IMR-90 (cell line): ENCODE measurements around the gene ZNF236. TPM values are rescaled to one million over a fixed set of nuclear protein-coding genes. Genes with fewer than 3 reads are reported as not detected.

Source experiments
- ATAC-seq: fragments of 200-7000 bp; cut with Tn5 transposase; 2 replicates; pipeline ENCODE4 v1.9.1; 2020; ENCODE audit warnings: low read depth, mild to moderate bottlenecking, moderate library complexity
- BruUV-seq: library from RNA; stranded (reverse); fragments of 400-500 nt; replicated peaks from 2 replicates; lab custom pipeline; 2021; lab: Mats Ljungman, UMichigan
- CTCF ChIA-PET: fragments of 300-600 bp; formaldehyde crosslinking; extraction: SDS; loops from one replicate; lab custom pipeline; 2021; ENCODE audit warnings: antibody characterized with exemption; lab: Yijun Ruan, JAX
- POLR2A ChIA-PET: fragments of 300-600 bp; sonication (Branson Sonifier 250); formaldehyde crosslinking; loops from one replicate; lab custom pipeline; 2022; ENCODE audit warnings: antibody characterized with exemption; ENCODE audit not compliant: unreplicated experiment; lab: Charles Lee
- DNase-seq: peaks from one replicate; pipeline ENCODE4 v3.0.0; 2013
- H2AFZ ChIP-seq: replicated peaks from 2 replicates; pipeline ENCODE3; 2013; ENCODE audit warnings: low read length, mild to moderate bottlenecking; ENCODE audit not compliant: poor library complexity
- H2AK5ac ChIP-seq: 2 replicates; pipeline ENCODE4 v1.6.1; 2013; ENCODE audit warnings: low read depth, low read length, inconsistent platforms
- H2AK9ac ChIP-seq: replicated peaks from 2 replicates; pipeline ENCODE3; 2013; ENCODE audit warnings: mild to moderate bottlenecking, low read depth, low read length, moderate library complexity; ENCODE audit not compliant: poor library complexity
- H2BK120ac ChIP-seq: 2 replicates; pipeline ENCODE4 v1.6.1; 2013; ENCODE audit warnings: low read depth, low read length, inconsistent platforms
- H2BK15ac ChIP-seq: 3 replicates; pipeline ENCODE4 v1.6.1; 2013; ENCODE audit warnings: low read depth, low read length, inconsistent platforms
- H2BK20ac ChIP-seq: 2 replicates; pipeline ENCODE4 v1.6.1; 2013; ENCODE audit warnings: low read depth, mild to moderate bottlenecking, inconsistent platforms, low read length, moderate library complexity
- H2BK5ac ChIP-seq: 2 replicates; pipeline ENCODE4 v1.6.1; 2013; ENCODE audit warnings: mild to moderate bottlenecking, low read depth, low read length, inconsistent platforms; ENCODE audit not compliant: poor library complexity, severe bottlenecking
- H3K14ac ChIP-seq: replicated peaks from 2 replicates; pipeline ENCODE4 v1.6.1; 2013; ENCODE audit warnings: low read depth, low read length, inconsistent platforms
- H3K18ac ChIP-seq: 2 replicates; pipeline ENCODE4 v1.6.1; 2013; ENCODE audit warnings: low read depth, low read length, control low read depth
- H3K23ac ChIP-seq: 2 replicates; pipeline ENCODE4 v1.6.1; 2013; ENCODE audit warnings: low read depth, low read length, inconsistent platforms
- H3K27ac ChIP-seq: 2 replicates; pipeline ENCODE4 v1.5.1; 2013; ENCODE audit warnings: mild to moderate bottlenecking, control low read depth, low read length; ENCODE audit not compliant: insufficient read depth
- H3K27me3 ChIP-seq: 2 replicates; pipeline ENCODE4 v1.6.1; 2013; ENCODE audit warnings: low read length; ENCODE audit not compliant: control insufficient read depth, insufficient read depth
- H3K36me3 ChIP-seq: 2 replicates; pipeline ENCODE4 v1.6.1; 2013; ENCODE audit warnings: low read length, mixed read lengths; ENCODE audit not compliant: control insufficient read depth, insufficient read depth
- H3K4ac ChIP-seq: 2 replicates; pipeline ENCODE4 v1.6.1; 2013; ENCODE audit warnings: low read depth, low read length, inconsistent platforms
- H3K4me1 ChIP-seq: 2 replicates; pipeline ENCODE4 v1.6.1; 2013; ENCODE audit warnings: low read length, mixed read lengths; ENCODE audit not compliant: control insufficient read depth, insufficient read depth
- H3K4me2 ChIP-seq: 2 replicates; pipeline ENCODE4 v1.6.1; 2013; ENCODE audit warnings: low read depth, mild to moderate bottlenecking, control low read depth, low read length, moderate library complexity
- H3K4me3 ChIP-seq: 2 replicates; pipeline ENCODE4 v1.5.1; 2013; ENCODE audit warnings: low read depth, mild to moderate bottlenecking, control low read depth, low read length, moderate library complexity; ENCODE audit not compliant: insufficient read depth
- H3K56ac ChIP-seq: 2 replicates; pipeline ENCODE4 v1.6.1; 2013; ENCODE audit warnings: low read length, inconsistent platforms; ENCODE audit not compliant: insufficient read depth; ENCODE audit errors: extremely low read depth
- H3K79me1 ChIP-seq, 2 experiments: 2 replicates each; pipeline ENCODE4 v1.6.1; 2013; ENCODE audit warnings: low read length in 2 of 2, inconsistent platforms in 1 of 2, low read depth in 1 of 2
- H3K9ac ChIP-seq: 2 replicates; pipeline ENCODE4 v1.6.1; 2013; ENCODE audit warnings: low read depth, low read length, control low read depth
- H3K9me1 ChIP-seq: 2 replicates; pipeline ENCODE4 v1.6.1; 2013; ENCODE audit warnings: low read length, inconsistent platforms; ENCODE audit not compliant: insufficient read depth
- H3K9me3 ChIP-seq: 2 replicates; pipeline ENCODE4 v1.6.1; 2013; ENCODE audit warnings: low read length; ENCODE audit not compliant: control insufficient read depth, insufficient read depth
- H4K20me1 ChIP-seq: 2 replicates; pipeline ENCODE4 v1.6.1; 2013; ENCODE audit warnings: low read length, inconsistent platforms; ENCODE audit not compliant: insufficient read depth
- H4K5ac ChIP-seq: 2 replicates; pipeline ENCODE4 v1.6.1; 2013; ENCODE audit warnings: mild to moderate bottlenecking, low read depth, low read length, control low read depth
- H4K8ac ChIP-seq, 2 experiments: 2 replicates each; pipeline ENCODE4 v1.6.1; 2013; ENCODE audit warnings: low read depth in 2 of 2, low read length in 2 of 2, control low read depth in 1 of 2, inconsistent platforms in 1 of 2
- H4K91ac ChIP-seq: 2 replicates; pipeline ENCODE4 v1.6.1; 2013; ENCODE audit warnings: low read depth, low read length, inconsistent platforms; ENCODE audit not compliant: insufficient read depth
- BHLHE40 ChIP-seq: fragments of 150-350 bp; IDR thresholded peaks from 2 replicates; pipeline ENCODE4 v1.6.1; 2016; ENCODE audit warnings: mild to moderate bottlenecking, low read depth, low read length
- CEBPB ChIP-seq: IDR thresholded peaks from 2 replicates; pipeline ENCODE4 v1.6.1; 2012; ENCODE audit warnings: low read depth, low read length, improper control_type of control experiment
- CHD1 ChIP-seq: IDR thresholded peaks from 2 replicates; pipeline ENCODE4 v1.6.1; 2012; ENCODE audit warnings: low read depth, low read length, improper control_type of control experiment
- FOS ChIP-seq: fragments of 150-350 bp; IDR thresholded peaks from 2 replicates; pipeline ENCODE4 v1.6.1; 2016; ENCODE audit warnings: low read depth, low read length
- MAZ ChIP-seq: IDR thresholded peaks from 2 replicates; pipeline ENCODE4 v1.6.1; 2012; ENCODE audit warnings: low read depth, mild to moderate bottlenecking, low read length, improper control_type of control experiment, moderate library complexity, borderline replicate concordance
- NFE2L2 ChIP-seq: fragments of 150-350 bp; IDR thresholded peaks from 2 replicates; pipeline ENCODE4 v1.6.1; 2016; ENCODE audit warnings: low read depth, mild to moderate bottlenecking, low read length
- POLR2A ChIP-seq: IDR thresholded peaks from 2 replicates; pipeline ENCODE4 v1.6.1; 2012; ENCODE audit warnings: mild to moderate bottlenecking, low read depth, low read length
- RAD21 ChIP-seq: IDR thresholded peaks from 2 replicates; pipeline ENCODE4 v1.6.1; 2012; ENCODE audit warnings: low read length, improper control_type of control experiment
- RCOR1 ChIP-seq: IDR thresholded peaks from 2 replicates; pipeline ENCODE4 v1.6.1; 2012; ENCODE audit warnings: mild to moderate bottlenecking, low read length, improper control_type of control experiment; ENCODE audit not compliant: insufficient replicate concordance
- RFX5 ChIP-seq: IDR thresholded peaks from 2 replicates; pipeline ENCODE4 v1.8.0; 2012; ENCODE audit warnings: low read depth, mild to moderate bottlenecking, low read length, moderate library complexity
- SMC3 ChIP-seq: fragments of 150-350 bp; IDR thresholded peaks from 2 replicates; pipeline ENCODE4 v1.6.1; 2016; ENCODE audit warnings: low read depth, mild to moderate bottlenecking, antibody characterized with exemption, low read length, moderate library complexity
- WGBS, 2 experiments: methylation state at CpG; one replicate each; pipeline versions ENCODE4 v1.1.5 to v1.1.7; 2013; ENCODE audit warnings: missing lambda C conversion rate in 2 of 2; ENCODE audit not compliant: insufficient read length in 1 of 2; ENCODE audit errors: extremely low coverage in 2 of 2; 5-methylcytosine and 5-hydroxymethylcytosine counted together
- dilution Hi-C: fragments of 300-500 bp; cut with HindIII; formaldehyde crosslinking; loops from one replicate; pipeline ENCODE4 v1.14.3; 2018; ENCODE audit warnings: low sequenced_read_pairs; ENCODE audit not compliant: unreplicated experiment
- in situ Hi-C: fragments of 300-500 bp; cut with MboI; formaldehyde crosslinking; loops from 3 replicates; pipeline ENCODE4 v1.14.3; 2019; ENCODE audit warnings: low sequenced_read_pairs, inconsistent platforms, mixed read lengths
- intact Hi-C: fragments of 100-400 bp; cut with micrococcal nuclease; formaldehyde crosslinking; loops from 2 replicates; pipeline ENCODE4 v1.10.0; 2022
- polyA plus RNA-seq, 3 experiments: library from polyadenylated mRNA; depleted of rRNA; stranded (reverse); fragments of >200 nt; gene quantifications; 2 replicates each; pipeline ENCODE4 v1.2.3, GENCODE V29; 2012; ENCODE audit warnings: low replicate concordance in 1 of 3
- total RNA-seq: library from RNA; depleted of rRNA; stranded (reverse); fragments of >200 nt; gene quantifications from 2 replicates; pipeline ENCODE4 v1.2.3, GENCODE V29; 2012
- TF ChIP-seq, protein P1 (sequence below): fragments of 150-350 bp; IDR thresholded peaks from 2 replicates; pipeline ENCODE4 v1.6.1; 2017; ENCODE audit warnings: mild to moderate bottlenecking, antibody characterized with exemption, low read length, low read depth
- TF ChIP-seq, protein P2 (sequence below): conservative IDR thresholded peaks from 2 replicates; pipeline ENCODE4 v1.5.1; 2012; ENCODE audit warnings: mild to moderate bottlenecking, low read depth, low read length, improper control_type of control experiment

ZNF236 gene
- total and polyA plus RNA-seq, 2 of the 4 experiments (the other 2 are of a cell fraction): 3.6 to 9.7 TPM

GRCh38 chr18:76844144-76844543 lies 21.8 kb downstream of the ZNF236 start:
- DNase-seq (no peak), ATAC-seq (no peak)
- H3K56ac ChIP-seq: no peak overlapping the region
- no peak overlapping the region for H3K9ac ChIP-seq
- H4K5ac ChIP-seq: no peak overlapping the region
- H3K14ac ChIP-seq: no peak overlapping the region
- H2BK120ac ChIP-seq: no peak overlapping the region
- no peak overlapping the region for H3K4me2 ChIP-seq
- H4K20me1 ChIP-seq: peaks cover 15% of the 10 kb centered on the region
- BruUV-seq: no TSS peak
- TF ChIP-seq POLR2A (no peak), SMC3 (no peak), RFX5 (no peak), RAD21 (no peak), CEBPB (no peak), BHLHE40 (no peak), CHD1 (no peak), RCOR1 (no peak), NFE2L2 (no peak), MAZ (no peak), FOS (no peak)
- TF ChIP-seq, protein P1, sequence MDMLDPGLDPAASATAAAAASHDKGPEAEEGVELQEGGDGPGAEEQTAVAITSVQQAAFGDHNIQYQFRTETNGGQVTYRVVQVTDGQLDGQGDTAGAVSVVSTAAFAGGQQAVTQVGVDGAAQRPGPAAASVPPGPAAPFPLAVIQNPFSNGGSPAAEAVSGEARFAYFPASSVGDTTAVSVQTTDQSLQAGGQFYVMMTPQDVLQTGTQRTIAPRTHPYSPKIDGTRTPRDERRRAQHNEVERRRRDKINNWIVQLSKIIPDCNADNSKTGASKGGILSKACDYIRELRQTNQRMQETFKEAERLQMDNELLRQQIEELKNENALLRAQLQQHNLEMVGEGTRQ: no peak
- TF ChIP-seq, protein P2, sequence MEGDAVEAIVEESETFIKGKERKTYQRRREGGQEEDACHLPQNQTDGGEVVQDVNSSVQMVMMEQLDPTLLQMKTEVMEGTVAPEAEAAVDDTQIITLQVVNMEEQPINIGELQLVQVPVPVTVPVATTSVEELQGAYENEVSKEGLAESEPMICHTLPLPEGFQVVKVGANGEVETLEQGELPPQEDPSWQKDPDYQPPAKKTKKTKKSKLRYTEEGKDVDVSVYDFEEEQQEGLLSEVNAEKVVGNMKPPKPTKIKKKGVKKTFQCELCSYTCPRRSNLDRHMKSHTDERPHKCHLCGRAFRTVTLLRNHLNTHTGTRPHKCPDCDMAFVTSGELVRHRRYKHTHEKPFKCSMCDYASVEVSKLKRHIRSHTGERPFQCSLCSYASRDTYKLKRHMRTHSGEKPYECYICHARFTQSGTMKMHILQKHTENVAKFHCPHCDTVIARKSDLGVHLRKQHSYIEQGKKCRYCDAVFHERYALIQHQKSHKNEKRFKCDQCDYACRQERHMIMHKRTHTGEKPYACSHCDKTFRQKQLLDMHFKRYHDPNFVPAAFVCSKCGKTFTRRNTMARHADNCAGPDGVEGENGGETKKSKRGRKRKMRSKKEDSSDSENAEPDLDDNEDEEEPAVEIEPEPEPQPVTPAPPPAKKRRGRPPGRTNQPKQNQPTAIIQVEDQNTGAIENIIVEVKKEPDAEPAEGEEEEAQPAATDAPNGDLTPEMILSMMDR: no peak
- no peaks in the 10 kb centered on the region for H3K36me3 ChIP-seq
- peaks cover 6% of the 10 kb centered on the region; the same call in 1 of the 2 replicates for H3K9me1 ChIP-seq
- POLR2A ChIA-PET: no interaction called here
- dilution Hi-C loops (no loop called here), intact Hi-C loops (no loop called here), in situ Hi-C loops (no loop called here)
- CTCF ChIA-PET: no interaction called here
- H2AK5ac ChIP-seq: no peak overlapping the region
- H3K79me1 ChIP-seq: peaks cover 21 to 56% of the 10 kb centered on the region in 2 experiments
- H3K4me1 ChIP-seq: peaks cover 8% of the 10 kb centered on the region
- H4K91ac ChIP-seq: no peak overlapping the region
- no peak overlapping the region for H2BK20ac ChIP-seq
- H3K4ac ChIP-seq: no peak overlapping the region
- H3K9me3 ChIP-seq: no peaks in the 10 kb centered on the region
- H3K18ac ChIP-seq: no peak overlapping the region
- H3K4me3 ChIP-seq: no peak overlapping the region
- no peak overlapping the region for H3K23ac ChIP-seq
- H3K27ac ChIP-seq: no peak overlapping the region
- no peak overlapping the region for H2AK9ac ChIP-seq
- no peak overlapping the region for H2AFZ ChIP-seq
- no peaks in the 10 kb centered on the region for H3K27me3 ChIP-seq
- no peak overlapping the region for H2BK15ac ChIP-seq
- no CpG with 5 or more reads among the region's 4 CpGs for WGBS, 2 experiments
- H2BK5ac ChIP-seq: no peak overlapping the region
- H4K8ac ChIP-seq: no peak overlapping the region
